ENCODE results near the gene ZNF335. TPM values are rescaled to one million over a fixed set of nuclear protein-coding genes. Genes with fewer than 3 reads are reported as not detected.

ZNF335 gene
- total RNA-seq, 1 donor from 2014 or later: 7.2 TPM

- Mint-ChIP-seq H3K9me3 (no peaks in the 10 kb centered on the region), H3K27me3 (ENCODE audit: insufficient read depth, low read depth) (peaks cover 15% of the 10 kb centered on the region), H3K4me1 (peaks cover 13% of the 10 kb centered on the region), H3K27ac (no peak overlapping the region), H3K36me3 (no peaks in the 10 kb centered on the region), H3K4me3 (no peak overlapping the region)
- H2AFZ ChIP-seq (replicated peaks): no peak overlapping the region
- H3K4me3 ChIP-seq: no peak overlapping the region
- no peaks in the 10 kb centered on the region for H3K79me2 ChIP-seq (ENCODE audit: low read depth)
- H4K20me1 ChIP-seq (ENCODE audit: low read depth): peaks cover 17% of the 10 kb centered on the region
- no peak overlapping the region for H3K9ac ChIP-seq
- H3K4me2 ChIP-seq: no peak overlapping the region
- peaks cover 37% of the 10 kb centered on the region for H3K27me3 ChIP-seq
- TF ChIP-seq EZH2 (IDR thresholded peaks at IDR 0.05) (no peak), EZH2phosphoT487 (IDR thresholded peaks at IDR 0.05) (no peak), CTCF (IDR thresholded peaks at IDR 0.05) (no peak)
- H3K9me3 ChIP-seq (ENCODE audit: low read depth): no peaks in the 10 kb centered on the region
- no peak overlapping the region for H3K27ac ChIP-seq
- H3K36me3 ChIP-seq: no peaks in the 10 kb centered on the region
- no peaks in the 10 kb centered on the region for H3K4me1 ChIP-seq
- DNase-seq (ENCODE audit: low spot score): no peak
- H3F3A ChIP-seq (ENCODE audit: low read depth): peaks cover 19% of the 10 kb centered on the region
Measured at GRCh38 chr20:46018112-46018511, 46.1 kb upstream of the ZNF335 start.

- Mint-ChIP-seq H3K4me3 (no peak overlapping the region), H3K36me3 (no peaks in the 10 kb centered on the region), H3K27me3 (ENCODE audit: insufficient read depth, low read depth) (peaks cover 22% of the 10 kb centered on the region), H3K9me3 (no peaks in the 10 kb centered on the region), H3K27ac (no peak overlapping the region), H3K4me1 (peaks cover 16% of the 10 kb centered on the region)
- Histone ChIP-seq H3K4me1 (no peaks in the 10 kb centered on the region), H2AFZ (replicated peaks) (no peak overlapping the region), H3K27ac (no peak overlapping the region), H3K9me3 (ENCODE audit: low read depth) (no peaks in the 10 kb centered on the region), H3F3A (ENCODE audit: low read depth) (peaks cover 15% of the 10 kb centered on the region), H3K36me3 (no peaks in the 10 kb centered on the region), H4K20me1 (ENCODE audit: low read depth) (peaks cover 9% of the 10 kb centered on the region), H3K4me3 (no peak overlapping the region), H3K4me2 (no peak overlapping the region), H3K27me3 (peaks cover 40% of the 10 kb centered on the region), H3K79me2 (ENCODE audit: low read depth) (no peaks in the 10 kb centered on the region), H3K9ac (no peak overlapping the region)
- no peak for DNase-seq (ENCODE audit: low spot score)
- TF ChIP-seq CTCF (IDR thresholded peaks at IDR 0.05) (no peak), EZH2 (IDR thresholded peaks at IDR 0.05) (no peak), EZH2phosphoT487 (IDR thresholded peaks at IDR 0.05) (no peak)
Measured at GRCh38 chr20:46017272-46017671, 45.3 kb upstream of the ZNF335 start.

- Histone ChIP-seq H3K4me1 (no peaks in the 10 kb centered on the region), H3K27me3 (peaks cover 36% of the 10 kb centered on the region), H3K36me3 (no peaks in the 10 kb centered on the region), H3K9me3 (ENCODE audit: low read depth) (no peaks in the 10 kb centered on the region), H3K4me3 (no peak overlapping the region), H3F3A (ENCODE audit: low read depth) (peaks cover 12% of the 10 kb centered on the region), H3K4me2 (peak overlapping the region; percentile 75), H3K79me2 (ENCODE audit: low read depth) (no peaks in the 10 kb centered on the region), H2AFZ (replicated peaks) (no peak overlapping the region), H4K20me1 (ENCODE audit: low read depth) (peaks cover 9% of the 10 kb centered on the region), H3K9ac (no peak overlapping the region), H3K27ac (no peak overlapping the region)
- Mint-ChIP-seq H3K27me3 (ENCODE audit: insufficient read depth, low read depth) (peaks cover 30% of the 10 kb centered on the region), H3K27ac (no peak overlapping the region), H3K36me3 (no peaks in the 10 kb centered on the region), H3K9me3 (peaks cover 9% of the 10 kb centered on the region), H3K4me1 (peaks cover 10% of the 10 kb centered on the region), H3K4me3 (peak overlapping the region; percentile 70)
- TF ChIP-seq EZH2phosphoT487 (IDR thresholded peaks at IDR 0.05) (no peak), CTCF (IDR thresholded peaks at IDR 0.05) (no peak), EZH2 (IDR thresholded peaks at IDR 0.05) (no peak)
- no peak for DNase-seq (ENCODE audit: low spot score)
Measured at GRCh38 chr20:46014517-46015396, 42.8 kb upstream of the ZNF335 start.
